ENCODE data around the gene ZNF136.

- TF ChIP-seq CTCF (IDR thresholded peaks at IDR 0.05; ENCODE audit: poor library complexity) (no peak), EZH2 (IDR thresholded peaks at IDR 0.05; ENCODE audit: borderline replicate concordance) (no peak), EZH2phosphoT487 (IDR thresholded peaks at IDR 0.05; ENCODE audit: low read depth, severe bottlenecking, unreplicated experiment) (no peak)
Observed at GRCh38 chr19:12141405-12141736, 21.5 kb upstream of the ZNF136 start.

All from hepatocyte (in vitro differentiated cells).